HFF-Myc (cell line): Measurements from ENCODE around the gene FMO4.
"Not testable (repeated sequence)": the region's sequence is repeated elsewhere in the genome, so short reads cannot be mapped to it uniquely, and the experiment has no call there.

ENCODE experiments used
- DNase-seq: peaks from one replicate; pipeline ENCODE4 v3.0.0-alpha.2; 2011; ENCODE audit warnings: low read depth; ENCODE audit errors: extremely low read depth
- H3K4me3 ChIP-seq: replicated peaks from 2 replicates; pipeline ENCODE4 v1.5.1; 2011; ENCODE audit warnings: low read depth, mild to moderate bottlenecking, control low read depth, low read length
- TF ChIP-seq, protein P1 (sequence below): IDR thresholded peaks from 2 replicates; pipeline ENCODE4 v1.5.1; 2012; ENCODE audit warnings: mild to moderate bottlenecking, low read depth, low read length, control low read depth; ENCODE audit errors: missing control alignments

Gene FMO4

GRCh38 chr1:171311771-171312558 is 2.0 kb upstream of the FMO4 start:
- DNase-seq = no peak
- H3K4me3 ChIP-seq = no peak overlapping the region
- TF ChIP-seq, protein P1, sequence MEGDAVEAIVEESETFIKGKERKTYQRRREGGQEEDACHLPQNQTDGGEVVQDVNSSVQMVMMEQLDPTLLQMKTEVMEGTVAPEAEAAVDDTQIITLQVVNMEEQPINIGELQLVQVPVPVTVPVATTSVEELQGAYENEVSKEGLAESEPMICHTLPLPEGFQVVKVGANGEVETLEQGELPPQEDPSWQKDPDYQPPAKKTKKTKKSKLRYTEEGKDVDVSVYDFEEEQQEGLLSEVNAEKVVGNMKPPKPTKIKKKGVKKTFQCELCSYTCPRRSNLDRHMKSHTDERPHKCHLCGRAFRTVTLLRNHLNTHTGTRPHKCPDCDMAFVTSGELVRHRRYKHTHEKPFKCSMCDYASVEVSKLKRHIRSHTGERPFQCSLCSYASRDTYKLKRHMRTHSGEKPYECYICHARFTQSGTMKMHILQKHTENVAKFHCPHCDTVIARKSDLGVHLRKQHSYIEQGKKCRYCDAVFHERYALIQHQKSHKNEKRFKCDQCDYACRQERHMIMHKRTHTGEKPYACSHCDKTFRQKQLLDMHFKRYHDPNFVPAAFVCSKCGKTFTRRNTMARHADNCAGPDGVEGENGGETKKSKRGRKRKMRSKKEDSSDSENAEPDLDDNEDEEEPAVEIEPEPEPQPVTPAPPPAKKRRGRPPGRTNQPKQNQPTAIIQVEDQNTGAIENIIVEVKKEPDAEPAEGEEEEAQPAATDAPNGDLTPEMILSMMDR = no peak

GRCh38 chr1:171313319-171313834 is 606 bp upstream of the FMO4 start:
- TF ChIP-seq, protein P1 = no peak
- no peak for DNase-seq
- no peak overlapping the region for H3K4me3 ChIP-seq

DNA sequence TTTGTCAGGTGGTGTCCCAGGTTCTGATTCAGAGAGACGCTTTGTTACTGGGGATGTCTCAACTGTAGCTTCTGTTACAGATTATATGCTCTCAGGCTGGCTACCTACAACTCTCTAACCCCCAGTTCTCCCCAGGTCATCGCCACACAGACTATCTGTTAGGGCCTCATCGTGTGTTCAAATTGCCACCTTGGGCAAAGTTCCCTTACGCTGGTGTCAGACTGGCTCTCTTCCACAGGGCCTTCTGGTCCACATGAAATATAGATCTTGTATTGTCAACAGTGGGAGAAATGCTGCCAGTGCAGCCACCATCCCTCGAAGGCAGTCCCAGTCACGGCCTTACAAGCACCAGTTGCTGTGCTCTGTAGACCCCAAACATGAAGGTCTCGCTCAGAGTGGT is 15.3 kb downstream of the FMO4 start:
- no peak for DNase-seq
- H3K4me3 ChIP-seq = no peak overlapping the region
- TF ChIP-seq, protein P1 = no peak

DNA sequence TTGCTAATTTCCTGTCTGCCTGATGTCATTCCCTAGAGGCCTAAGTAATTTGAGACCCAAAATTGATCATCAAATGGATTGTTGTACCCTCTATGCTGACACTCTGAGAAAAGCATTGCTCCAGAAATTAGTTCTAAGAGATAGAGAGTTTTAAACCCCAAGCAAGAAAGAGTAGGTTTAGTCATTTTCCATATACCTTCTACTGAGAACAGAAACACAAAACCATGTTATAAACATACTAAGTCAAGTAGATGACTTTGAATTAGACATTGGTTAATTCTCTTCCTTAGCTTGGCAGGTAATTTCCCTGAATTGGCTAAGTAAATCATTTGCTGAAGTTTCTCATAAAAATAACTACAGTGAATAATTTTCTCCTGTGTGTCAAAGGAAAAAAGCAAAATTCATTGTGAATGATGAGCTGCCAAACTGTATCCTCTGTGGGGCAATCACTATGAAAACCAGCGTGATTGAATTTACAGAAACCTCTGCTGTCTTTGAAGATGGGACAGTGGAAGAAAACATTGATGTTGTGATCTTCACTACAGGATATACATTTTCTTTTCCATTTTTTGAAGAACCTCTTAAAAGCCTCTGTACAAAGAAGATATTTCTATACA is 20.1 kb downstream of the FMO4 start:
- H3K4me3 ChIP-seq = no peak overlapping the region
- TF ChIP-seq, protein P1 = no peak
- DNase-seq = no peak

GRCh38 chr1:171335964-171336363 is 22.0 kb downstream of the FMO4 start:
- DNase-seq = no peak
- no peak overlapping the region for H3K4me3 ChIP-seq
- TF ChIP-seq, protein P1 = no peak

DNA sequence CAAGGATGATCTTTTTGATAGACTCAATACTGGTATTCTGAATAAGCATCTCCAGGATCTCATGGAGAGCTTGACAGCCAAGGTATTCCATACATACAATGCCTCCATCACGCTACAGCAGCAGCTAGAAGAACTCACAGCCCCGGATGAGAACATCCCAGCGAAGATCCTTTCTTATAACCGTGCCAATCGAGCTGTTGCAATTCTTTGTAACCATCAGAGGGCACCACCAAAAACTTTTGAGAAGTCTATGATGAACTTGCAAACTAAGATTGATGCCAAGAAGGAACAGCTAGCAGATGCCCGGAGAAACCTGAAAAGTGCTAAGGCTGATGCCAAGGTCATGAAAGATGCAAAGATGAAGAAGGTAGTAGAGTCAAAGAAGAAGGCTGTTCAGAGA is 25.4 kb downstream of the FMO4 start:
- not testable (repeated sequence) for DNase-seq, H3K4me3 ChIP-seq

- TF ChIP-seq, protein P1 = no peak
- no peak overlapping the region for H3K4me3 ChIP-seq
- DNase-seq = no peak
These were observed 29.9 kb downstream of the FMO4 start for GRCh38 chr1:171343727-171344472.
